ENCODE measurements around the gene PHACTR3. TPM values are rescaled to one million over a fixed set of nuclear protein-coding genes. Genes with fewer than 3 reads are reported as not detected.

The PHACTR3 gene
- total RNA-seq, 4 donors from 2014 or later, result 1.4 to 7.2 (median 4.3) TPM

GRCh38 chr20:59756241-59756640, 151.9 kb downstream of the PHACTR3 start:
- intact Hi-C loops (cut with DNase I; ENCODE audit: low total_unique reads), result no loop called here
- no peak for DNase-seq (ENCODE audit: low spot score in 2 of 2)
- TF ChIP-seq, protein P1, sequence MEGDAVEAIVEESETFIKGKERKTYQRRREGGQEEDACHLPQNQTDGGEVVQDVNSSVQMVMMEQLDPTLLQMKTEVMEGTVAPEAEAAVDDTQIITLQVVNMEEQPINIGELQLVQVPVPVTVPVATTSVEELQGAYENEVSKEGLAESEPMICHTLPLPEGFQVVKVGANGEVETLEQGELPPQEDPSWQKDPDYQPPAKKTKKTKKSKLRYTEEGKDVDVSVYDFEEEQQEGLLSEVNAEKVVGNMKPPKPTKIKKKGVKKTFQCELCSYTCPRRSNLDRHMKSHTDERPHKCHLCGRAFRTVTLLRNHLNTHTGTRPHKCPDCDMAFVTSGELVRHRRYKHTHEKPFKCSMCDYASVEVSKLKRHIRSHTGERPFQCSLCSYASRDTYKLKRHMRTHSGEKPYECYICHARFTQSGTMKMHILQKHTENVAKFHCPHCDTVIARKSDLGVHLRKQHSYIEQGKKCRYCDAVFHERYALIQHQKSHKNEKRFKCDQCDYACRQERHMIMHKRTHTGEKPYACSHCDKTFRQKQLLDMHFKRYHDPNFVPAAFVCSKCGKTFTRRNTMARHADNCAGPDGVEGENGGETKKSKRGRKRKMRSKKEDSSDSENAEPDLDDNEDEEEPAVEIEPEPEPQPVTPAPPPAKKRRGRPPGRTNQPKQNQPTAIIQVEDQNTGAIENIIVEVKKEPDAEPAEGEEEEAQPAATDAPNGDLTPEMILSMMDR (IDR thresholded peaks at IDR 0.05), result no peak
- no peak for TF ChIP-seq POLR2A (IDR thresholded peaks at IDR 0.05)
- 82 to 86% methylated on average over 17 to 18 of the region's 18 CpGs for WGBS, 2 donors
- H3K4me3 ChIP-seq (ENCODE audit: low read depth, poor library complexity, severe bottlenecking), result no peak overlapping the region

DNA sequence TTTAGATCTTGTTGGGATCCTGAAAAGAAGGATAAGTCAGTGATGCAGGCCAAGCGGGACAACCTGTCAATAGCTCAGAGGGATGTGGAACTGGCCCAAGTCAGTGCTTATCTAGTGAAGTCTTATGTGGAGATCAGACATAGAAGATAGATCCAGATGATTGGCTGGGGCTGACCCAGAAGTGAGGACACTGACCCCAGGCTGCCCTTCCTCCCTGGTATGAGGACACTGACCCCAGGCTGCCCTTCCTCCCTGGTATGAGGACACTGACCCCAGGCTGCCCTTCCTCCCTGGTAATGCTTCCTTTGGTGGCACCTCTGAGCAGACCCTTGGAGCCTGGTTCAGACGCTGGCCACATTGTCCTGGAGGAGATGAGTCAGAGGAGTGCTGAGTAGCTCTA, 159.7 kb downstream of the PHACTR3 start:
- 83 to 88% methylated on average over 2 of the region's 2 CpGs for WGBS, 2 donors
- TF ChIP-seq, protein P1 (IDR thresholded peaks at IDR 0.05), result no peak
- TF ChIP-seq POLR2A (IDR thresholded peaks at IDR 0.05), result no peak
- intact Hi-C loops (cut with DNase I; ENCODE audit: low total_unique reads), result no loop called here
- no peak overlapping the region for H3K4me3 ChIP-seq (ENCODE audit: low read depth, poor library complexity, severe bottlenecking)
- DNase-seq (ENCODE audit: low spot score in 2 of 2), result no peak

- WGBS, 2 donors, result 80 to 88% methylated on average over 4 of the region's 4 CpGs
- TF ChIP-seq POLR2A (IDR thresholded peaks at IDR 0.05), result no peak
- TF ChIP-seq, protein P1 (IDR thresholded peaks at IDR 0.05), result no peak
- no peak overlapping the region for H3K4me3 ChIP-seq (ENCODE audit: low read depth, poor library complexity, severe bottlenecking)
- intact Hi-C loops (cut with DNase I; ENCODE audit: low total_unique reads), result no loop called here
- no peak for DNase-seq (ENCODE audit: low spot score in 2 of 2)
Observed at GRCh38 chr20:59765599-59766177, 161.3 kb downstream of the PHACTR3 start.

GRCh38 chr20:59767656-59768055, 163.3 kb downstream of the PHACTR3 start:
- H3K4me3 ChIP-seq (ENCODE audit: low read depth, poor library complexity, severe bottlenecking), result no peak overlapping the region
- TF ChIP-seq POLR2A (IDR thresholded peaks at IDR 0.05), result no peak
- TF ChIP-seq, protein P1 (IDR thresholded peaks at IDR 0.05), result no peak
- no peak for DNase-seq (ENCODE audit: low spot score in 2 of 2)
- intact Hi-C loops (cut with DNase I; ENCODE audit: low total_unique reads), result no loop called here

- no peak overlapping the region for H3K4me3 ChIP-seq (ENCODE audit: low read depth, poor library complexity, severe bottlenecking)
- TF ChIP-seq, protein P1 (IDR thresholded peaks at IDR 0.05), result no peak
- no peak for TF ChIP-seq POLR2A (IDR thresholded peaks at IDR 0.05)
- 79 to 86% methylated on average over 3 of the region's 3 CpGs for WGBS, 2 donors
- DNase-seq (ENCODE audit: low spot score in 2 of 2), result no peak
- intact Hi-C loops (cut with DNase I; ENCODE audit: low total_unique reads), result no loop called here
Observed at GRCh38 chr20:59770270-59770669, 165.9 kb downstream of the PHACTR3 start.

DNA sequence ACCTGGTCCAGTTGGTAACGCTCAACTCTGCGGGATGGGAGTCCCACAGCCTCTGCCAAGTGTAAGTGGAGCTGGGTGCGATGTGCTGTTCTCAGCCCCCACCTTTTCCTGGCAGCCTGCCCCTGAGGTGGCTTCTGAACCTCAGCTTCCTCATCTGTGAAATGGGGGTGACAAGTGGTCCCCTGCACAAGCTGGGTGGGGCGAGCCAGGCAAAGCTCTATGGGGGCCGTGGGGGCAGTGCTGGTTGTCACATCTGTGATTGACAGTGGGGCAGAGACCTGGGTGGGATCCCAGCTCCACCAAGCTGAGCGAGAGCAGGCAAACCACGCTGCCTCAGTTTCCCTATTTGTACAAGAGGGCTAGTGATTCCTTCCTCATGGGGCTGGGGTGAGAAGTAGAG, 166.5 kb downstream of the PHACTR3 start:
- TF ChIP-seq, protein P1 (IDR thresholded peaks at IDR 0.05), result no peak
- no peak for TF ChIP-seq POLR2A (IDR thresholded peaks at IDR 0.05)
- no peak for DNase-seq (ENCODE audit: low spot score in 2 of 2)
- intact Hi-C loops (cut with DNase I; ENCODE audit: low total_unique reads), result no loop called here
- H3K4me3 ChIP-seq (ENCODE audit: low read depth, poor library complexity, severe bottlenecking), result no peak overlapping the region
- 83% methylated on average over 5 to 7 of the region's 7 CpGs for WGBS, 2 donors

All from lower leg skin (tissue), 4 donors.